Non-pigmented ciliary epithelial cell (primary cell): ENCODE data around the gene MAP1A.
A peak's percentile ranks its signal among the peaks of the same experiment; 100 is the strongest.

Experiments used
- DNase-seq: peaks from one replicate; pipeline ENCODE4 v3.0.0-alpha.2; 2010; ENCODE audit warnings: low read depth

MAP1A gene

GRCh38 chr15:43511012-43511885 lies 6.2 kb upstream of the MAP1A start:
- no peak for DNase-seq

- no peak for DNase-seq
These were observed 3.9 kb upstream of the MAP1A start for GRCh38 chr15:43513550-43513949.

GRCh38 chr15:43514241-43515057 lies 3.0 kb upstream of the MAP1A start:
- no peak for DNase-seq

GRCh38 chr15:43515741-43516140 lies 1.7 kb upstream of the MAP1A start:
- DNase-seq = no peak

GRCh38 chr15:43516185-43516584 lies 1.2 kb upstream of the MAP1A start:
- no peak for DNase-seq

- DNase-seq = peak; percentile 55
These were observed 531 bp upstream of the MAP1A start for GRCh38 chr15:43516801-43517353.

- no peak for DNase-seq
These were observed 871 bp downstream of the MAP1A start for GRCh38 chr15:43518197-43518761.

- no peak for DNase-seq
These were observed 1.8 kb downstream of the MAP1A start for GRCh38 chr15:43519196-43519595.

GRCh38 chr15:43520138-43520537 lies 2.7 kb downstream of the MAP1A start:
- DNase-seq = no peak

- DNase-seq = no peak
These were observed 4.0 kb downstream of the MAP1A start for GRCh38 chr15:43521419-43521818.

GRCh38 chr15:43522247-43522646 lies 4.8 kb downstream of the MAP1A start:
- DNase-seq = no peak

- DNase-seq = no peak
These were observed 6.2 kb downstream of the MAP1A start for GRCh38 chr15:43523646-43524045.

GRCh38 chr15:43524254-43524845 lies 6.9 kb downstream of the MAP1A start:
- no peak for DNase-seq

GRCh38 chr15:43525131-43525530 lies 7.7 kb downstream of the MAP1A start:
- no peak for DNase-seq

GRCh38 chr15:43526261-43526930 lies 9.0 kb downstream of the MAP1A start:
- DNase-seq = no peak

- no peak for DNase-seq
These were observed 9.8 kb downstream of the MAP1A start for GRCh38 chr15:43527016-43527801.

GRCh38 chr15:43527802-43528541 lies 10.6 kb downstream of the MAP1A start:
- DNase-seq = no peak

GRCh38 chr15:43528542-43529007 lies 11.2 kb downstream of the MAP1A start:
- no peak for DNase-seq

- no peak for DNase-seq
These were observed 11.7 kb downstream of the MAP1A start for GRCh38 chr15:43529141-43529540.
